ENCODE results near the gene P2RX6. TPM values are rescaled to one million over a fixed set of nuclear protein-coding genes. Genes with fewer than 3 reads are reported as not detected.

The P2RX6 gene
- total and polyA plus RNA-seq, 9 donors = 15.3 to 29.6 (median 22.6) TPM

DNA sequence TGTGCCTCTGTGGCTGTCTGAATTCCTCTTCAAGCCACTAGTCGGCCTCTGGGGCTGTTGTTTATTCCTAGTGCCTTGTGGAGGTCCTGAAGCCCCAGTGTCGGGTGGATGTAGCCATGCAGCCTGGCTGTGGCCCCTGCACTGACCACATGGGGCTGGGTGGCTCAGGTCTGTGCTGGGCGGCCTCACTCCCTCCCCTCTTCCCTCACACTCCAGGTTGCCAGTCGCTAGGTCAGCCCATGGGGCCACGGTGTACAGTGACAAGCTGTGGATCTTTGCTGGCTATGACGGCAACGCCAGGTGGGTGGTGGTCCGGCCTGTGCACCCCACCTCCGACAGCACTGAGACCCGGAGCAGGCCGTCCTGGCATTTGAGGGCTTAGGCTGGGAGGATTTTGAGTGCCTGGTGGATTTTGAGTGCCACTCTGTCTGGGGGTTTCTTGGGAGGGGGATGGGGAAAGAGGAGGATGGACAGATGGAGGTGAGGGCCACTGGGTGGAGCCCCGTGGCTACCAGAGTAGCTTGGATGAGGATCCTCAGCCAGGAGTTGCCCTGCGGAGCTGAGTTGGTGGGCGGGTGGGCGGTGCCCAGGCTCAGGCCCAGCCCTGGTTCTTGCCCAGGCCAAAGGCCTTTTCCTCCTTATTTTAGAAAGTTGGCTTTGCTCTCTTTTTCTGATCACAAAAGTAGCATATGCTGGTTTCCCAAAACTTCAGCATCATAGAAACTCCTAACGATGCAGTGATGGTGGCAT, 26.2 kb upstream of the P2RX6 start:
- Histone ChIP-seq H3K27me3 (ENCODE audit: control insufficient read depth, insufficient read depth, low read length) (no peaks in the 10 kb centered on the region), H3K9me3 (replicated peaks; ENCODE audit: control insufficient read depth, low read depth, low read length) (no peaks in the 10 kb centered on the region), H3K36me3 (ENCODE audit: control insufficient read depth, insufficient read depth, low read length) (peaks cover 76% of the 10 kb centered on the region), H3K27ac (ENCODE audit: low read length) (no peak overlapping the region), H3K4me1 (ENCODE audit: control insufficient read depth, insufficient read depth, low read length) (no peaks in the 10 kb centered on the region), H3K4me3 (ENCODE audit: low read length) (no peak overlapping the region)
- 90% methylated on average over 13 of the region's 16 CpGs for WGBS (ENCODE audit: insufficient coverage)
- DNase-seq = no peak

GRCh38 chr22:20989323-20990138, 25.4 kb upstream of the P2RX6 start:
- H3K27me3 ChIP-seq (ENCODE audit: control insufficient read depth, insufficient read depth, low read length) = no peaks in the 10 kb centered on the region
- no peaks in the 10 kb centered on the region for H3K4me1 ChIP-seq (ENCODE audit: control insufficient read depth, insufficient read depth, low read length)
- H3K27ac ChIP-seq (ENCODE audit: low read length) = no peak overlapping the region
- DNase-seq = no peak
- peaks cover 73% of the 10 kb centered on the region for H3K36me3 ChIP-seq (ENCODE audit: control insufficient read depth, insufficient read depth, low read length)
- 79% methylated on average over 8 of the region's 17 CpGs for WGBS (ENCODE audit: insufficient coverage)
- no peaks in the 10 kb centered on the region for H3K9me3 ChIP-seq (replicated peaks; ENCODE audit: control insufficient read depth, low read depth, low read length)
- no peak overlapping the region for H3K4me3 ChIP-seq (ENCODE audit: low read length)

DNA sequence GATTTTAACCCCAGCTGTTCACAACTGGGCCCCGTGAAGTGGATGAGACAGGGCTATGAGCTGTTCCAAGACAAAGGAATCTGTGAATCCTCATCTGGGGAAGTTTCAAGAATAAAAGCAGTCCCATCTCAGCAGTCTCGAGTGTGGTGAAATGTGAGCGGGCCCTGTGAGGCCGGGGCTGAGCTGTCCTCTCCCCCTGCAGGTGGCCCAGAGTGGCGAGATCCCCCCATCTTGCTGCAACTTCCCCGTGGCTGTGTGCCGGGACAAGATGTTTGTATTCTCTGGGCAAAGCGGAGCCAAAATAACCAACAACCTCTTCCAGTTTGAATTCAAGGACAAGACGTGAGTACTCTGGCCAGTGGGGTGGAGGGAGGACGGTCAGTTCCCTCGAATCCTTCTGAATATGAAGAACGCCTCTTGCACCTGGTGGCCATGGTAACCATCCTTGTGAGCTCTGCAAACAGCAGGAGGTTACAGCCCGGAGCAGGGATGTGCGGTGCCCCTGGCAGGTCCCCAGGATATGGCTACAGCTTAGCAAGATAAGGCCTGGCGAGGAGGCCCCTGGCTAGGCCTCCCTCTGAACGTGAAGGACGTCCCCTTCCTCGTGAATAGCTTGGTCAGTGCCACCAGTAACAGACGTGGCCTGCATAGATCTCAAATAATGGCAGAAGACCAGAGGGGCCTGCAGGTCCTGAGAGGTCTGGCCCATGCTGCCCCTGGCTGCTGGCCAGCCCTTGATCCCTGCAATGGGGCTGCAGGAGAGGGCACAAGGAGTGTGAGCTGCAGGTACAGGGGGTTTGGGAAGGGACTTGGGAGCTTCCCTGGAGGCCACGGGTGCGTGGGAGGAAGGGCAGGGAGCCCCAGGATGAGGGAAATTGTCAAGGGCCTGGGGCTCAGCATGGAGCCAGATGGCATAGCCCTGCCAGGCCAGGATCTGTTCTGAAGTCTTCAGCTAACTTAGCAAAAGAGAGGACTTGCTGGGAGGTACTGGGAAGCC, 24.5 kb upstream of the P2RX6 start:
- H3K4me3 ChIP-seq (ENCODE audit: low read length) = no peak overlapping the region
- no peaks in the 10 kb centered on the region for H3K4me1 ChIP-seq (ENCODE audit: control insufficient read depth, insufficient read depth, low read length)
- H3K9me3 ChIP-seq (replicated peaks; ENCODE audit: control insufficient read depth, low read depth, low read length) = no peaks in the 10 kb centered on the region
- no peak for DNase-seq
- no peak overlapping the region for H3K27ac ChIP-seq (ENCODE audit: low read length)
- 85% methylated on average over 17 of the region's 21 CpGs for WGBS (ENCODE audit: insufficient coverage)
- H3K36me3 ChIP-seq (ENCODE audit: control insufficient read depth, insufficient read depth, low read length) = peaks cover 73% of the 10 kb centered on the region
- no peaks in the 10 kb centered on the region for H3K27me3 ChIP-seq (ENCODE audit: control insufficient read depth, insufficient read depth, low read length)

GRCh38 chr22:20991252-20992055, 23.5 kb upstream of the P2RX6 start:
- Histone ChIP-seq H3K27me3 (ENCODE audit: control insufficient read depth, insufficient read depth, low read length) (no peaks in the 10 kb centered on the region), H3K4me1 (ENCODE audit: control insufficient read depth, insufficient read depth, low read length) (no peaks in the 10 kb centered on the region), H3K4me3 (ENCODE audit: low read length) (no peak overlapping the region), H3K9me3 (replicated peaks; ENCODE audit: control insufficient read depth, low read depth, low read length) (no peaks in the 10 kb centered on the region), H3K36me3 (ENCODE audit: control insufficient read depth, insufficient read depth, low read length) (peaks cover 77% of the 10 kb centered on the region), H3K27ac (ENCODE audit: low read length) (no peak overlapping the region)
- DNase-seq = no peak
- WGBS (ENCODE audit: insufficient coverage) = 87% methylated on average over 24 of the region's 24 CpGs

DNA sequence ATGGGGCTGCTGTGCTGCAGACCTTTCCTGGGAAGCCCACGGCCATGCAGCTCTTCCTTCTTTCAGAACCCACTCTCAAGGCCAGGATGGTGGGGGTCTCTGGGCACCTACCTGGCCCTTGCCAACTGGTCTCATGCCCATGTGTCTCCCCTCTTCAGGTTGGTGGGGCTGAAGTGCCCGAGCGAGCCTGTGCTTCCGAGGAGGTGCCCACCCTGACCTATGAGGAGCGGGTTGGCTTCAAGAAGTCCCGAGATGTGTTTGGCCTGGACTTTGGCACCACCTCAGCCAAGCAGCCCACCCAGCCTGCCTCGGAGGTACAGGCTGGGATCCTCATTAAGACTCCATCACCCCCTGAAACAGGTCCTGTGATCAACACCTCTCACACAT, 22.9 kb upstream of the P2RX6 start:
- H3K27ac ChIP-seq (ENCODE audit: low read length) = no peak overlapping the region
- H3K4me3 ChIP-seq (ENCODE audit: low read length) = no peak overlapping the region
- no peaks in the 10 kb centered on the region for H3K9me3 ChIP-seq (replicated peaks; ENCODE audit: control insufficient read depth, low read depth, low read length)
- H3K36me3 ChIP-seq (ENCODE audit: control insufficient read depth, insufficient read depth, low read length) = peaks cover 83% of the 10 kb centered on the region
- 90% methylated on average over 7 of the region's 7 CpGs for WGBS (ENCODE audit: insufficient coverage)
- no peaks in the 10 kb centered on the region for H3K4me1 ChIP-seq (ENCODE audit: control insufficient read depth, insufficient read depth, low read length)
- DNase-seq = no peak
- H3K27me3 ChIP-seq (ENCODE audit: control insufficient read depth, insufficient read depth, low read length) = no peaks in the 10 kb centered on the region

- Histone ChIP-seq H3K27ac (ENCODE audit: low read length) (no peak overlapping the region), H3K4me1 (ENCODE audit: control insufficient read depth, insufficient read depth, low read length) (no peaks in the 10 kb centered on the region), H3K4me3 (ENCODE audit: low read length) (no peak overlapping the region), H3K9me3 (replicated peaks; ENCODE audit: control insufficient read depth, low read depth, low read length) (no peaks in the 10 kb centered on the region), H3K36me3 (ENCODE audit: control insufficient read depth, insufficient read depth, low read length) (peaks cover 84% of the 10 kb centered on the region), H3K27me3 (ENCODE audit: control insufficient read depth, insufficient read depth, low read length) (no peaks in the 10 kb centered on the region)
- no peak for DNase-seq
- 81% methylated on average over 18 of the region's 21 CpGs for WGBS (ENCODE audit: insufficient coverage)
Measured at GRCh38 chr22:20992456-20993303, 22.3 kb upstream of the P2RX6 start.

- no peak for DNase-seq
- H3K4me1 ChIP-seq (ENCODE audit: control insufficient read depth, insufficient read depth, low read length) = no peaks in the 10 kb centered on the region
- H3K9me3 ChIP-seq (replicated peaks; ENCODE audit: control insufficient read depth, low read depth, low read length) = no peaks in the 10 kb centered on the region
- no peak overlapping the region for H3K4me3 ChIP-seq (ENCODE audit: low read length)
- peaks cover 84% of the 10 kb centered on the region for H3K36me3 ChIP-seq (ENCODE audit: control insufficient read depth, insufficient read depth, low read length)
- no peak overlapping the region for H3K27ac ChIP-seq (ENCODE audit: low read length)
- no peaks in the 10 kb centered on the region for H3K27me3 ChIP-seq (ENCODE audit: control insufficient read depth, insufficient read depth, low read length)
- 86% methylated on average over 26 of the region's 29 CpGs for WGBS (ENCODE audit: insufficient coverage)
Measured at GRCh38 chr22:20993304-20994127, 21.4 kb upstream of the P2RX6 start.

DNA sequence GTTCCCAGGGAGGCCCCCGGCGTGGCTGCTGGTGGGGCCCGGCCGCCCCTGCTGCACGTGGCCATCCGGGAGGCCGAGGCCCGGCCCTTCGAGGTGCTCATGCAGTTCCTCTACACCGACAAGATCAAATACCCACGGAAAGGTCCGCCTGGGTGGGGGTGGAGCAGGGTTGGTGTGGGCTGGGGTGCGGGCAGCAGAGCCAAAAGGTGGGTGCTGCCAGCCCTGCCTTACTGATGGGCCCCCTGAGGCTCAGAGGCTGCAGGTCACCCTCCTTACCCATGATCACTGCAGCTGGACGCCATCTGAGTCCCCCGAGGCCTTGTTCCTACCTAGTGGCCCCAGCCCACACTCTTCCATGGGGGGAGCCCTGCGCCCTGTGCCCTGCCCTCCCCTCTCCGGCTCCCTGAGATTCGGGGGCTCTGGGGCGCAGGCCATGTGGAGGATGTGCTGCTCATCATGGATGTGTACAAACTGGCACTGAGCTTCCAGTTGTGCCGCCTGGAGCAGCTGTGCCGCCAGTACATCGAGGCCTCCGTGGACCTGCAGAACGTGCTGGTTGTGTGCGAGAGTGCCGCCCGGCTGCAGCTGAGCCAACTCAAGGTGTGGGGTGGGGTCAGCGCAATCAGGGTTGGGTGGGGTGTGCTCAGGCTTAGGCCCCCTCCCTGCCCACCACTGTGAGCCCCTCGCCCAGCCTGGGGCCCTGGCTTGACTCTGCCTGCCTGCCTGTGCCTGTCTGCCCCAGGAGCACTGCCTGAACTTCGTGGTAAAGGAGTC, 20.6 kb upstream of the P2RX6 start:
- Histone ChIP-seq H3K36me3 (ENCODE audit: control insufficient read depth, insufficient read depth, low read length) (peaks cover 86% of the 10 kb centered on the region), H3K27ac (ENCODE audit: low read length) (no peak overlapping the region), H3K4me1 (ENCODE audit: control insufficient read depth, insufficient read depth, low read length) (no peaks in the 10 kb centered on the region), H3K9me3 (replicated peaks; ENCODE audit: control insufficient read depth, low read depth, low read length) (no peaks in the 10 kb centered on the region), H3K4me3 (ENCODE audit: low read length) (no peak overlapping the region), H3K27me3 (ENCODE audit: control insufficient read depth, insufficient read depth, low read length) (no peaks in the 10 kb centered on the region)
- 87% methylated on average over 20 of the region's 30 CpGs for WGBS (ENCODE audit: insufficient coverage)
- no peak for DNase-seq
